GM18511 (cell line): ENCODE data around the gene FBN1.

Source experiments
- ATAC-seq: cut with Tn5 transposase; IDR thresholded peaks from one replicate; pipeline ENCODE4 v1.9.1; 2021; ENCODE audit warnings: mild to moderate bottlenecking, moderate library complexity; ENCODE audit not compliant: unreplicated experiment

Gene FBN1

DNA sequence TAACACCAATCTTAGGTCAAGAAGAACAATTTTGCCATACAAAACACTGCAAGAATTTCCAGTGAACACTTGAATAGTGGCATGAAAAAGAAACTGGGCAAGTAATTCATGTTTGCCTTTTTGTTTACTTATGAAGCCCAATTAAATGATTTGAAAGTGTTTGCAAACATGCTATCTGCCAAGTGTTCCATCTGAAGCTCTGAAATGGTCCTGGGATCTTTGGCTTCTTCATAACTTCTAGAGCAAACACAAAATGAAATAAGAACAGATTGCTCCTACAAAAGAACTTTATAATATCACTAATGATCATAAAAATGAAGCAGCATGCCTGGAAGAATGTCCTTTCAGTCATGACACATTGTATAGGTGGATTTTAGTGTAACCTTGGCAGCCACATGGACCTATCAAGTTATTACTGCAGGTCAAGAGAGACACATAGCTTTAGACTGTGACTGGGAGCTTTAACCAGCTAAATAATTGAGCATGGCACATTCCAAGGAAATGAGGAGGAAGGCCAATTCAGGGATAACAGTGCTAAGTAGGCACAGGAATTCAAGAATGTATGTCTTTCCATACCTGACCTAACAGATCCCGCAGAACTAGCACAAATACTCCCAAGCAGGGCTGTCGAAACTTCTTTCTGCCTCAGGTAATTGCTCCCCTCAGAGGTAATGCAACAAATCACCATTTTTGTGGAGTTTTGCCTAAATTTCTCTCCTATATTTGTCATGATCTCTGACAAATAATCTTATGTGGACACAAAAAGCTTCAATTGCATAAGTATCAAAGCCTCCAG is 169.7 kb downstream of the FBN1 start:
- no peak for ATAC-seq

DNA sequence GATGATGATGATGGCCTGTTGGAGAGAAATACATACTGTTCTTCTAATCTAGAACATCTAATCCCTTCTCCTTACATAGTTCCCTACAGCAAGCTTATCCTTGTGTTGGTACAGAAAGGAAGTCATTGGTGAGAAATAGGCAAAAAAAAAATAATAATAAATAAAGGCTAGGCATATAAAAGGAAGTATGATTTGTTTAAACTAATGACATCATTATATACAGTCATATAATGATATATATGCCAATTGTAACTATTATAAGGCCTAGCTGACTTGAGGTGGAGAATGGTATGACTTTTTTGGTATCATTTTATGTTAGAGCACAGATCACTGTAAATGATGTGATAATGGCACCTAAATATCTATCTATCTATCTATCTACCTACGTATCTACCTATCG is 171.8 kb downstream of the FBN1 start:
- no peak for ATAC-seq

DNA sequence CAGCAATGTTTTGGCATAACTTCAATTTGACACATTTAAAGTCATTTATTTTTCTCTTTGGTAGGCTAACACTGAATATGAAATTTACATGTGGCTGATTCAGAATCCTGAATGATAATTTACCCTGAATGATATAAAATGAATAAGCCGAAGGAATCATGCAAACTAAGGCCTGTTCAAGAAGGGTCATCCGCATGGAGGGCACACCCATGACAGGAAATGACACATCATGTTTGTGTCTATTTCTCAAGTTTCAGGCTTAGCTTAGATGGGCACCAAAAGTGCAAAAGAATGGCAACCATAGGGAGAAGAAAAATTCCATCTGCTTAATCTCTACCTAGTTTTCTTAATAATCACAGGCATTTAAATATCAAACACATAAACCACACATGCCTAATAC is 172.8 kb downstream of the FBN1 start:
- ATAC-seq = no peak

DNA sequence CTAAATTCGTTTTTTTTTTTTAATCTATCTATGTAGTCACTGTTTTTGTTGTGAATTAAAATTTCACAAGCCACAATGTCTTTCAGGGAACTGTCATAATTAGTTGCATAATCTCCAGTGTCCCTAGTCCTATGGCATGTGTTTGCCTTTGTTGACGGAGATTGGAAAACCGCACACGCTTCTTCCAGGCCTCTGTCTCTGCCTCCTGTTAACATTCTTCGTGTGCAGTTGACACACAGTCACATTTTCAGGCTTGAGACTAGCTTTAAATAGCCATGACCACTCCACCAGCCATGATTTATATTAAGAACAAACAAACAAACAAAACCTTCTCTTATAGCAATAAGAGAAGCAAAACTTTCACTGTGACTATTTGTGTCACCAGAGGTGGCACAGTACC is 174.4 kb downstream of the FBN1 start:
- ATAC-seq = no peak

DNA sequence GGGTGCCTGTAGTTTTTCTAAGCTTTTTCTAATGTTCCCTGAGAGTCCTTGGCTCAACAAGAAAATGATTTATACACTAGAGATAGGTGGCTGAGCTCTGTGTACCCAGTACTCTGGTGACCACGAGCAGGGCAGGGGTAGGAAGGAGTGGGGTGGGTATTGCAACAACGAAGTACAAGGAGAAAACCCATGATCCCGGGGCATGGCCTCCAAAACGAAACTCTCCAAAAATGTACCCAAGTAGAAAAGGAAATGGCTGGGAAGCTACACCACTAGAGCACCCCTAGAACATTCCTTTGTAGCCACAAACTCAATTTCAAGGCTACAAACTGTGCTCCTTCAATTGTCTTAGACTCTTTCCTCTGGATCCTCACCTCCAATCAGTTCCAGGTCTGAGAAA is 175.4 kb downstream of the FBN1 start:
- ATAC-seq = no peak

DNA sequence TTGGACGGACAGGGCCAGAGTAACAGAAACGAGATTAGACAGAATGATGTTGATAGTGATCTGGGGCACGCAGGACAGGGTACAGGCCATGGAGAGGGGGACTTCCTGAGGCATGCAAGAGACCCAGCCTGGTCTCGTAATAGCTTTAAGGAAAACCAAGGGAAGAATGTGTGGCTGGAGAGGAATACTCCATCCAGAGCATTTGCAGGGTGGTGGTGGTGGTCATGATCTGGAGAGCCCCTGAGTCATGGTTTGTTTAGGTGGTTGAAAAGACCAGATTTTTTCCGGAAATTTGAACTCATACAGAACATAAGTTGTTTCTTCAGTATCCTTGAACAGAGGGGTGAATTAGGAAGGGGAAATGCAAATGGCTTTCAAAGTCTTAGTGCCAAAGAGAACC is 175.8 kb downstream of the FBN1 start:
- no peak for ATAC-seq

DNA sequence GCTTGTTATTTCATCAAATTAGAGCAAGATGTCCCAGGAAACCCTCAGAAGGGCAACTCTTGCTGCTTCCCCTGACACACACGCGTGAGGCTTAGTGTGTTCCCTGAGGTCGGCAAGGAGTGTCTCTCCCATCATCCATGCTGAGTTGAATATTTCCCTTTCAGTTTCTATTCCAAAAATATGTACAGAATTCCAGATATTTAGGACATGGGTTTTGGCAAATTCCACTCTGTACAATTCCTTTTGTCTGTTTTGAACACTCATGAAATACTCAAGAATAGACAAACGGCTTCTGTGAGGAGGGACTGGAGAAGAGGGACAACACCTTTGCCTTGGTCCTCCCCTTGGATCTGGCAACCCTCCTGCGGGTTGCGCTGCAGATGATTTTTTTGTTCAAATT is 176.2 kb downstream of the FBN1 start:
- ATAC-seq = no peak

DNA sequence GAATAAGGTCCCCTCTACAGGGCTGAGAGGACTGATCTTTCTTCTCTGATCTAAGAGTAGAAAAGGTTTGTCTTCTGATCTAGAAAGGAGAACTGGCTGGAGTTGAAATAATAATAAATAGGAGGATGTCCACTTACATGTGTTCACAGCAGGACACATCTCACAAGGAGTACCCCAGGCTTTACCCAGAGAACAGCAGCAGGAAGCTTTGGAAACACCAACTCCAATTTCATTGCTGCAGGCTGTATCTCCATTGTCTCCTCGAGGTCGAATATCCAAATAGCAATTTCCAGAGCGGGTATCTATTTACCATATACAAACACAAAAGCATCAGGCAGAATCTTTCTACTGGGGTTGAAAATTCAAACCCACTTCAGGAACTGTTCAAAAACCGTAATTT is 177.7 kb downstream of the FBN1 start:
- no peak for ATAC-seq

DNA sequence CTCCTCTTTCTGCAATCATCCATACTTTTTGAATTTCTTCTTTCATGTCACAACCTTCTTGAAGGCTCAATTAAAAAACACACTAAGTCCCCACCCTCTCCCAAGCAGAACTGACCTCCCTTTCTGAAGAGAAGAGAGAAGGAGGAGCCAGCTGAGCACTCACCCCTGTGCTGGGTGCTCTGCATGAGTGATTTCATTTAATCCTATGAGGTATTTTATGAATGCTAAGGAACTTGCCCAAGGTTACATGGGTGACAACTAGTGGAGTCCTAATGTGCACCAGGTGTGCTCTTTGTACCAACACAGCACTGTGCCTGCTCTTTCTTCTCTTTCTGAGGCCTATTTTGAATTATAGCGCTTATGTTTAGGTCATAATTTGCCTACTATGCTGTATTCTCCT is 178.7 kb downstream of the FBN1 start:
- no peak for ATAC-seq

DNA sequence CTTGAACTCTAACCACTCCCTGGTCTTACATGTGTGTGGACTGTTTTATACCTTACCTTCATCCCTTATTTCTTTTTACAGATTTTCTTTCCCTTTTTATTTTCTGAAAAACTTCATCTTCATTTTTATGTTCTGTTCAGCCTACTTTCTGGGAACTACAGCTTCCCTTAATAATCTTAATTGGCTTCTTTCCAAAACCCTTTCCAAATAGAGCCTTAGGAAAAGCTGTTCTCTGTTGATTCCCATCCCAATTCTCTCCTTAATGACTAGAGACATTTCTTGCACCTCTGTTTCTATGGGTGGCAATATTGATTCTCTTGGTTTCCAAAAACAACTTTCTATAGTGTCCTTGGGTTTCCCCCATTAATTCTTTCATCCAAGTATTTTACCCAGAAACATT is 179.4 kb downstream of the FBN1 start:
- ATAC-seq = no peak

DNA sequence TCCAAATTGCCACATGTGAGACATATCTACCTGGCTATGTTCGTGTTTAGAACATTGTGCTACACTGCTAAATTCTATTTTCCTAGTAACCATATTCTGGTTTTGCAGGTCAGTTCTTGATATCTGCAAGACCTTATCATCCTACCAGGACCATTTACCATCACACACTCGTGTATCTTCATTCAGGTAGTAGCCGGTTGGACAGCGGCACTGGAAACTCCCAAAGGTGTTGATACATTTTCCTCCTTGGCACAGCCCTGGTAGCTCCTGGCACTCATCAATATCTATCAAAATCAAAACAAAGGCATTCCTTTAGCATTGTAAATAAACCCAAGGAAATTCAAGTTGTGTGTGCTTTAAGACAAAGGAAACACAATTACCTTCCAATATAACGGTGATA is 180.1 kb downstream of the FBN1 start:
- ATAC-seq = no peak

DNA sequence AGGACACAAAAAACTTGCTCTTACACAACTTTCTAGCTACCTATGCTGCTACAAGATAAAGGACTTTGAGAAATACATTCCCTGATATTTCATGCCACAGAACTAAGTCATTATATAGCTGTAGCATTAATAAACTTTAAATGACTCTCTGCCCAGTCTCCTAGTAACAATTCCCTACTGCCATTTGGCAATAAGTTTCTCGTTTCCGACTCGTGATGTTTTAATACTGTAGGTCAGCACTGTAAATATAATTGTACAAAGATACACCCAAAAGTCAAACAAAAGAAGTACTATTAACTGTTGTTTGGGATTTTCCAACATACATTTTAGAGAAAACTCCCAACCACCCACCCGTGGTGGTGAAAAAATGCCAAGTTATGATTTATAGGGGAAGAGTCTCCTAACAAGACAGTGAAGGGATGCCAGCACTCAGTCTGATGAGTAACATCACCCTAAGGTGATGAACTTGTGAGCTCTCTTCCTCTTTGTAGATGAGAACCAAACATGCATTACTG is 182.1 kb downstream of the FBN1 start:
- no peak for ATAC-seq

DNA sequence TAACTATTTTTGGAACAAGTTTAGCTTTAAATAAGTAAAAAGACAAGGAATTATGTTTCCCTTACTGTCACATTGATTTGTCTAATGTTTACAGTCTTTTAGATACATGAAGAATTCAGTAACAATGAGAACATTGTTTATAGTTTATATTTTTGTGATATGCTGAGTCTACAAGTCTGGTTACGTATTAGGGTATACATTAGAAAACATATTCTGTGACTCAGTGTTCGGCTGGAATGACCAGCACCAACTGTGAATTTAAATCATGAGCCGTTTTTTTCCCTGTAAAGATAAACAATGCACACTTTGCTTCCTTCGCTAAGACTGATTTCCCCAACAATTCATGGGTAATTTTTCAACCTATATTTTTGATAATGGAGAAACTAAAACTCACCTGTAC is 182.8 kb downstream of the FBN1 start:
- ATAC-seq = no peak

DNA sequence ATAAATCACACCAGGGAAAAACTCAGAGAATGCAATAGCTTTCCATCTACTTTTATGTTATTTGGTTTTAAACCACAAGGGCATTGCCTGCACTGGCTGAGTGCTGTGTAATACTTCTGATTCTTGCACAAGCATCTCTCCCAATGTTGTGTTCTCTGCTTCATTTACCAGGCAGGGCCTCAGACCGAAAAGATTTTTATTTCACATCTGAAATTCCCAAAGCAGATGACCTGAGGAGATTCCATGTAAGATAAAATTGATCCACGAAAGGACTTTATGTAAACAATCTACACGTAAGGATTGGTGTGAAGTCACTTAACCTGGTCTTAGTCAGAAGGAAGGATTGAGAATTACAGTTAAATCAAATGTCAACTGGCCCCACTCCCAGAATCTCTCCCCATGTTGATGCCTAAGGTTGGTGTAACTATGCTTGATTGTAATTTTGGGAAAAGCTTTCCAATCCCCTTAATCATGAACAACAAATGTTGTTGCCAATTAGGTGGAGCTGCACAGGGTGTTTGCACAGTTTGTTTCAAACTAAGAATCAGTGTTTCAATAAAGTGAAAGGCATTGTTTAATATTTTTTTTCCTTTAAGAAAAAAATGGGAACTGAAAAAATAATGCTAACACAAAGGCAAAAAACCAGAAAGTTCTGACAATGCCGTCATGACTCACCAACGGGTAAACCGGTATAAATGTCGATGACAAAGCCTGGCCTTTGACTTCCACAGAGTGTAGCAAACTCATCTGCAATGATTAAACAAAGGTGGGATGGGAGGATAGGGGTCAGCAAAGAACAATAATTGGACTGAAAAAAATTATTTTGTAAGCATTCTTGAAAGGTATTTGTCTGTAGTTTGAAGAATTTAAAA is 185.7 kb downstream of the FBN1 start:
- ATAC-seq = no peak

DNA sequence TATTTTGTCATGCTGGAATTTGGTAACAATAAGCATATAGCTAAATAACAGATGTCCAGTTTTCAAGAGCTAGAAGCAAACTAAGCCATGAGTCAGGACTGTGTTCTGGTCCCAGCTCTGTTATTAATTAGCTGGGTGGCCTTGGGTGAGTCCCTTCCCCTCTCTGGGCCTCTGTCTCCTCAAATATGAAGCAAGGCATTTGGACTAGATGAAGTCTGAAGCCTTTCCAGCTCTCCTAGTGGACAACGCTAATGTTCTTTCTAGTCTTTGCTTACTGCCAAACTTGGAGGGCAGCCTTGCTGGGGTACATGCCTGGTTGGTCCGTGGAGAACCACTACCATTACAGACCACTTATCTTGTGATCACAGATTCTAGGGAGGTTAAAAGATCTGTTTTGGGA is 186.6 kb downstream of the FBN1 start:
- ATAC-seq = no peak

DNA sequence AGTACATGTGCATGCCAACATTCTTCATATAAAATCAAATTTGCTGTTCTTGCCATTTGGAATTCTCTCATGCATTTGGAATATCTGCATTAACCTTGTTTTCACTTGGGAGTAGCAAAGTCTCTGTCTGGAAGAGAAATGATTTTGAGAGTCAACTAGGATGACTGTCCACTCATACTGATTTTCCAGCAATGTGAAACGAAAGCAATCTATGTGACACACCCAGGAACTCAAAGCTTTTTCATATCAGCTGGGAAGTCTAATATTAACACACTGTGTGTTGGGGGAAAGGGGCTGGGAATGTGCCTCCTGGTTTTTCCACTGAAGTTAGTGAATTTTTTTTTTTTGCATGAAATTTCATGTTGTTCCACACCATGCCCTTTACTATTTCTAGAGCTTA is 189.4 kb downstream of the FBN1 start:
- no peak for ATAC-seq

DNA sequence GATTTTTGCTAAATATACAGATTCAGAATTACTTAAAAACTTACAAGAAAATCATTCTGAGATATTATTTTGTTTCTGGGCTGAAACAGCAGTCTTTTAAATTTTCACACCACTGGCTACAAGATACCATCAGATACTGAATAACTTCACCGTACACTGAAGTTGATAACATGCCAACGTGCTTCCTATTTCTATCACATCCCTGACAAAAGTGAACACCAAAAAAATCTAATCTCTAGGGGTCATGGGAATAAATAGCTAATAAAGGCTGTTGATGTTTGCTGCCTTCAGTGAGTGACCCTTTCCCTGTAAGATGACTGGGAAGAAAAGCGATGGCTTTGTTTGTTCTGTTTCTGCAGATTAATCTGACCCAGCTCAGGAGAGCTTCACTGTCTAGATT is 193.8 kb downstream of the FBN1 start:
- ATAC-seq = no peak

DNA sequence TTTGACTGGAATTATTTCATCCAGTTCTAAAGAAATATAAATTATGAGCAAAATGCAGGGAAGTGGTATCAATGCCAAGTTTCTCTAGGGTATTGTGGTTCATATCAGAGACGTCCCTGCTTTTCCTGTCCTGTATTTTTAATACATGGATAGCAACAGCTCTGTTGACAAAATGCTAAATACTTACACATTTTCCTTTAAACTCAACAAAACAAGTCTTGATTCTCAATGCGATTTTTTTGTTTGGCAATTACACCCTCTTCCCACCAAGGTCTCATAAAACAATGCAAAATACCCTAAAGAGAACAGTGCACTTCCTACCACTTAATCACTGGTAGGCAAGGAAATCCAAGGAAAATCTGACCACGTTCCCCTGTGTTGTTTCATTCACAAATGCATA is 194.3 kb downstream of the FBN1 start:
- ATAC-seq = no peak

DNA sequence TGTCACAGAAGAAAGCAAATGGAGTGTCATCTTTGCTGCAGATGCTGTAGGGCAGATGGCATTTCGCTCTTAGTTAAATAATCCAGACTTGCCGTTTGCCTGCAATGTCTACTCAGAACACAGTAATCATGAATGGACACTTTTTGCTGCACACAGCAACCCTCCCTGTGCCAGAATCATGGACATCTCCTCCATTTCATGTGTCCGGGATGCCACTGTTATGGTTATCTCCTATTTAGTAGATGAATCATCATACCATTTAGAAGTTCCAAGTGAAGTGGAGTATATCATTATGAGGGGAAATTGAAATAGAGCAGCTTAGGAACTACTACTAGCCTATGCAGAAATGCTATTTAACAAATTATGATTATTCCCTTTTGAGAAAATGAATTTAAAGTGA is 195.8 kb downstream of the FBN1 start:
- no peak for ATAC-seq

DNA sequence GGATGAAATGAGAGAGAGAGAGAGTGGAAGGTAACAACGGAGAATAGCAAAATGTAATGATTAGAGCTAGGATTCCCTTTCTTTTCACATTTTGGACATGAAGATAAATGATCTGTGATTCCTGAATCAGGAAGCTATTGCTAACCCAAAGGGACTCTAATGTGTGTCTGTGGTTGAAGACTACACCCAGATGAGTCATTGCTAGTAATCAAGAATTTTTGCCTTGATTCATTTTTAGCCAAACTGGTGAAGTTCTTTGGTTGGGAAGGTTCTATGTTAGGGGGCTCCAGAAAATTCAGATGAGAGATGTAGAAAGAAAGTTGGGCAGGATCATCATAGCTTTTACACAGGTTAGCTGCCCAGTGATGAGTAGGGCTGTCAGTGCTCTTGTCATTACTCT is 197.9 kb downstream of the FBN1 start:
- ATAC-seq = no peak

DNA sequence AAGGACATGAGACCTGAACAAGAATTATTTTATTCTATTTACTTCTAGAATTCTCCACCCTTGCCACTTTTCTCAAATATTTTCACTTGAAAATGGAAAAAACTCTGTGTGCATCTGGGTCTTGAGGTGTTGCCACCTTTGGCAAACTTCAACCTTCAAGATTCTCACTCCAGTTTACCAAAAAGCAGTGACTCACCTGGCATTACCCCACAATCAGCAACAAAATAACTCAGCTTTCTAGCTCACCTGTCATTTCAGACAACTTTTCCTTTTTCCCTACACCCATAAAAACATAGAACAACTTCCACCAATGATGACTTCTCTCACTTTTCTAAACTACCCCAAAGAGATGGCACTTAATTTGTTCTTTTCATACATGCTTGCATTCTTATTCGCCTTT is 198.5 kb downstream of the FBN1 start:
- ATAC-seq = no peak

DNA sequence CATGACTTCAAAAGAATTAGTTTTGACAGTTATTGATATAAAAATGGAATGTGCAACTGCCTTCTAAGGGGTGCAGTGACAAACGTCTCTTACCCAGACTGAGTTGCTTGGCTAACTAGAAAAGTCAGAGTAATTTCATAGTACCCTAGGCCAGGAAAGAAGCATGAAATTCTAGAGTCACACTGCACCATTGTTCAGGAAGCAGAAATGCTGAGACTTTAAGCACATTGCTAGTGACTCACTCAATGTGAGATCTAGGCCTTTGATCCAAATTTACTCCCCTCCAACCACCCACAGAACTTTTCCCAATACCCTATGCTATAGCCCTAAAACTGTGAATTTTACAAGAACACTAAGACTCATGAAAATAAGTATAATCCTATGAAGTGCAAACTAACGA is 203.5 kb downstream of the FBN1 start:
- ATAC-seq = no peak
